Endothelial cell of coronary artery (primary cell): ENCODE results near the gene UBE2D4. TPM values are rescaled to one million over a fixed set of nuclear protein-coding genes. Genes with fewer than 3 reads are reported as not detected.

Experiments used
- total RNA-seq: library from RNA; depleted of rRNA; stranded (reverse); fragments of >200 nt; gene quantifications from 2 replicates; pipeline ENCODE4 v1.2.3, GENCODE V29; 2014

The UBE2D4 gene
- total RNA-seq: 6.2 and 8.1 TPM in 2 replicates

GRCh38 chr7:43925984-43926797 is at the start of gene UBE2D4:
TSS of gene UBE2D4 (plus strand) at chr7:43926436. CDS start at chr7:43926533, 97 bp downstream.

GRCh38 chr7:43906331-43907010 is 19.8 kb upstream of the UBE2D4 start, which contains the start of gene URGCP:
TSS of gene URGCP (minus strand) at chr7:43906596. CDS start at chr7:43906575, 21 bp downstream.

DNA sequence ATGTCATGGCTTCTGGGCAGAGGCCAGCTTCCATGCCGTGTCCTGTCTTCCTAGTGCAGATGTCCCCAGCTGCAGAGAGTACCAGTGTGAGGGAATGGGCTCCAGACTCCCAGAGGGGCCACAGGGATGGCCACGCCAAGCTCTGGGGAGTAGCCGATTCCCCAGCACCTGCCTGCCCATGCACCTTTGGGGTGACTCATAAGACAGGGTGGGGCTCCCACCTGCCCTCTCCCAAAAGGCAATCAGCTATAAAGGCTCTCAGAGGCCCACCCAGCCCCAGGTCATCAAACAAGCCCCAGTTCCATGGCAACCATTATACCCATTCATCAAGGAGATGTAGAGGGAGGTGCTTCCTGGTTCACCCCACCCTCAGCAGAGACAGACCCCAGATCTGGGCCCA is 71.3 kb downstream of the UBE2D4 start, which contains the start of gene SPDYE1:
TSS of gene SPDYE1 (plus strand) at position 366 of the 400 bp plus-strand sequence. CDS start 2,053 bp downstream, outside the sequence.

Other genes with a start within 250 kb of the UBE2D4 start
- gene COA1, start 196.9 kb upstream of the UBE2D4 start, total RNA-seq: 41.8 and 47.4 TPM in 2 replicates
- 31.4 and 32.9 TPM in 2 replicates for gene BLVRA, start 167.8 kb upstream of the UBE2D4 start, total RNA-seq
- 54.9 and 62.5 TPM in 2 replicates for gene MRPS24, start 56.9 kb upstream of the UBE2D4 start, total RNA-seq
- 18.2 and 27.3 TPM in 2 replicates for gene URGCP, start 19.8 kb upstream of the UBE2D4 start, total RNA-seq
- gene SPDYE1, start 71.5 kb downstream of the UBE2D4 start, total RNA-seq: not detected in 2 replicates
- gene DBNL, start 118.3 kb downstream of the UBE2D4 start, total RNA-seq: 138 and 162 TPM in 2 replicates
- not detected in 2 replicates for gene PGAM2, start 139.1 kb downstream of the UBE2D4 start, total RNA-seq
- 6.3 and 7.9 TPM in 2 replicates for gene POLM, start 156.1 kb downstream of the UBE2D4 start, total RNA-seq
- 3.3 and 11.5 TPM in 2 replicates for gene AEBP1, start 177.9 kb downstream of the UBE2D4 start, total RNA-seq
- 75.4 and 78.0 TPM in 2 replicates for gene POLD2, start 197.1 kb downstream of the UBE2D4 start, total RNA-seq
- not detected in 2 replicates for gene MYL7, start 214.9 kb downstream of the UBE2D4 start, total RNA-seq